NCI-H2029 treated with DMSO at 0.1 percent for 48 hours (cell line): ENCODE measurements around the gene NOTCH4.
A peak's percentile ranks its signal among the peaks of the same experiment; 100 is the strongest.
"Not testable (repeated sequence)": the region's sequence is repeated elsewhere in the genome, so short reads cannot be mapped to it uniquely, and the experiment has no call there.

ENCODE experiments used
- DNase-seq: peaks from one replicate; lab custom pipeline; 2025; lab: John Stamatoyannopoulos, UW

NOTCH4 gene

GRCh38 chr6:32216998-32217397, 6.9 kb downstream of the NOTCH4 start:
- no peak for DNase-seq

GRCh38 chr6:32216285-32216684, 7.6 kb downstream of the NOTCH4 start:
- no peak for DNase-seq

- DNase-seq, result no peak
These were observed 8.2 kb downstream of the NOTCH4 start for GRCh38 chr6:32215617-32216016.

- DNase-seq, result no peak
These were observed 9.7 kb downstream of the NOTCH4 start for GRCh38 chr6:32214126-32214525.

GRCh38 chr6:32213649-32214048, 10.2 kb downstream of the NOTCH4 start:
- DNase-seq, result no peak

- no peak for DNase-seq
These were observed 11.6 kb downstream of the NOTCH4 start for GRCh38 chr6:32212076-32212760.

GRCh38 chr6:32211432-32211831, 12.4 kb downstream of the NOTCH4 start:
- not testable (repeated sequence) for DNase-seq

- DNase-seq, result no peak
These were observed 13.7 kb downstream of the NOTCH4 start for GRCh38 chr6:32210191-32210601.

GRCh38 chr6:32208996-32209395, 14.9 kb downstream of the NOTCH4 start:
- no peak for DNase-seq

- DNase-seq, result no peak
These were observed 19.6 kb downstream of the NOTCH4 start for GRCh38 chr6:32204268-32204715.

- DNase-seq, result no peak
These were observed 20.2 kb downstream of the NOTCH4 start for GRCh38 chr6:32203426-32204267.

GRCh38 chr6:32202186-32202585, 21.7 kb downstream of the NOTCH4 start:
- DNase-seq, result no peak

- no peak for DNase-seq
These were observed 23.0 kb downstream of the NOTCH4 start for GRCh38 chr6:32200711-32201475.

GRCh38 chr6:32198866-32199265, 25.0 kb downstream of the NOTCH4 start:
- no peak for DNase-seq

GRCh38 chr6:32198345-32198696, 25.5 kb downstream of the NOTCH4 start:
- DNase-seq, result no peak

- DNase-seq, result no peak
These were observed 26.9 kb downstream of the NOTCH4 start for GRCh38 chr6:32196682-32197616.

GRCh38 chr6:32195902-32196681, 27.8 kb downstream of the NOTCH4 start:
- DNase-seq, result peak; percentile 19

- peak; percentile 97 for DNase-seq
These were observed 28.3 kb downstream of the NOTCH4 start for GRCh38 chr6:32195652-32195901.

- no peak for DNase-seq
These were observed 28.8 kb downstream of the NOTCH4 start for GRCh38 chr6:32194825-32195651.

- DNase-seq, result no peak
These were observed 29.5 kb downstream of the NOTCH4 start for GRCh38 chr6:32194388-32194787.
